ENCODE results near the gene DBP.
"Not testable (repeated sequence)": the region's sequence is repeated elsewhere in the genome, so short reads cannot be mapped to it uniquely, and the experiment has no call there.

Gene DBP

GRCh38 chr19:48641850-48642249 lies 4.7 kb upstream of the DBP start:
- no peak for DNase-seq (ENCODE audit: low read depth in 2 of 2, low spot score in 1 of 2)

- no peak for DNase-seq (ENCODE audit: low read depth in 2 of 2, low spot score in 1 of 2)
These were observed 2.5 kb upstream of the DBP start for GRCh38 chr19:48639483-48640375.

- no peak for DNase-seq (ENCODE audit: low read depth in 2 of 2, low spot score in 1 of 2)
These were observed 1.7 kb upstream of the DBP start for GRCh38 chr19:48638831-48639381.

GRCh38 chr19:48637948-48638830 lies 1.0 kb upstream of the DBP start:
- peak in 1 of 2 donors; percentile 69 for DNase-seq (ENCODE audit: low read depth in 2 of 2, low spot score in 1 of 2)

GRCh38 chr19:48637449-48637947 lies 319 bp upstream of the DBP start:
- peak; percentile 98 to 99 for DNase-seq (ENCODE audit: low read depth in 2 of 2, low spot score in 1 of 2)

- no peak for DNase-seq (ENCODE audit: low read depth in 2 of 2, low spot score in 1 of 2)
These were observed 967 bp downstream of the DBP start for GRCh38 chr19:48635966-48636858.

GRCh38 chr19:48635263-48635965 lies 1.8 kb downstream of the DBP start:
- peak in 1 of 2 donors; percentile 59 for DNase-seq (ENCODE audit: low read depth in 2 of 2, low spot score in 1 of 2)

GRCh38 chr19:48634424-48635262 lies 2.5 kb downstream of the DBP start:
- peak; percentile 65 to 82 for DNase-seq (ENCODE audit: low read depth in 2 of 2, low spot score in 1 of 2)

GRCh38 chr19:48634036-48634342 lies 3.2 kb downstream of the DBP start:
- DNase-seq (ENCODE audit: low read depth in 2 of 2, low spot score in 1 of 2) = no peak

- DNase-seq (ENCODE audit: low read depth in 2 of 2, low spot score in 1 of 2) = no peak
These were observed 3.8 kb downstream of the DBP start for GRCh38 chr19:48633148-48634035.

GRCh38 chr19:48632692-48633147 lies 4.5 kb downstream of the DBP start:
- no peak for DNase-seq (ENCODE audit: low read depth in 2 of 2, low spot score in 1 of 2)

- not testable (repeated sequence) for DNase-seq (ENCODE audit: low read depth in 2 of 2, low spot score in 1 of 2)
These were observed 4.9 kb downstream of the DBP start for GRCh38 chr19:48632286-48632685.

GRCh38 chr19:48631225-48631624 lies 6.0 kb downstream of the DBP start:
- DNase-seq (ENCODE audit: low read depth in 2 of 2, low spot score in 1 of 2) = no peak

- no peak for DNase-seq (ENCODE audit: low read depth in 2 of 2, low spot score in 1 of 2)
These were observed 6.7 kb downstream of the DBP start for GRCh38 chr19:48630296-48631063.

GRCh38 chr19:48629599-48630295 lies 7.4 kb downstream of the DBP start:
- DNase-seq (ENCODE audit: low read depth in 2 of 2, low spot score in 1 of 2) = no peak

GRCh38 chr19:48629297-48629598 lies 7.9 kb downstream of the DBP start:
- no peak for DNase-seq (ENCODE audit: low read depth in 2 of 2, low spot score in 1 of 2)
